GM18519 (cell line): ENCODE results near the gene FAAP100.

ENCODE experiments used
- ATAC-seq: cut with Tn5 transposase; IDR thresholded peaks from one replicate; pipeline ENCODE4 v1.9.1; 2021; ENCODE audit warnings: mild to moderate bottlenecking, moderate library complexity; ENCODE audit not compliant: unreplicated experiment, low FRiP score

Gene FAAP100

DNA sequence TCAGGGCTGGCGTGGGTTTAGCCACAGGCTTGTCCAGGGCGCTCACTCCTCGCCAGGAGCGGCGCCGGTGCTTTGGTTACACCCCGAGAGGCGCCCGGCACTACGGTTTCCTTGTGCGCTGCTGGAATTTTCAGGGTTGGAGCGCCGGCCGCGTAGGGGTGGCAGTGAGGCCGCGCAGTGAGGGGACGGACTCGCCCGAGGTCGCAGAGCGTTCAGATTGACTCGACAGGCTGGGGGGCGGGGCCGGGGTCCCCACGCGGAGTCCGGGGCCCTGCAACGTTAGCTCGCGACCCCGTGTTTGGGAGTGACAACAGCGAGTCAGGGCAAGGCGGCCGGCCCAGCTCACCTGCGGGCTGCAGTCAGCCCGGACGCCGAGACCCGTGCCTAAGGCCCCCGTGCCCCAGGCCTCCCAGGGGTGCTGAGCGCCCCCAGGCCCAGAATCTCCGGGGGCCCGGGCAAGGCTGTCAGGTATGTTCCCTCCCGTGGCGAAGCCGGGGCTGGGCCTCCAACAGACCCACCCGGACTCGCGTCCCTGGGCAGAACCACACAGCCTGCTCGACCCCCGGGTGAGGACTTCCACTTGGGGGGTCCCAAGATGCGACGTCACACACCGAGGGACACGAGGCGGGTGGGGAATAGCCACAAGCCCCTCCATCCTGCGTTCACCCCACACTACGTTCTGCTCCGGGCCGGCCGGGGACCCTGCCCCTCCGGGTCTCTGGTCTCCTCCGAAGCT, 38.2 kb downstream of the FAAP100 start:
- no peak for ATAC-seq

DNA sequence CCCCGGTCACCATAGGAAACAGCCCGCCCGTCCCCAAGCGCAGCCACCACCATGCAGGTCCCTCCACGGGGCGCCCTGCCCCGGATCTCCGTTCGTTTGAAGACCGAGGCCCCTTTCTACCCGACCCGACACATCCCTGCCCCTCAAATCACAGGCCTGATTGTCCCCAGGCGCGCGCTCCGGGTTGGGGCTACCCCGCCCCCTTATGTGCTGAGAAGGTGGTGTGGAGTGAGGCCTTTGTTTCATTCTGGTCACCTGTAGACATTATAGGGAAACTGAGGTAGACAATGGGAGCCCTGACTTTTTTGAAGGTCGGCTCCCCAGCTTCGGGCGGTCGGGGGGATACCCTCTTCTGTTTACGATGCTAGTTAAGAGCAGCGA, 38.8 kb downstream of the FAAP100 start:
- no peak for ATAC-seq

DNA sequence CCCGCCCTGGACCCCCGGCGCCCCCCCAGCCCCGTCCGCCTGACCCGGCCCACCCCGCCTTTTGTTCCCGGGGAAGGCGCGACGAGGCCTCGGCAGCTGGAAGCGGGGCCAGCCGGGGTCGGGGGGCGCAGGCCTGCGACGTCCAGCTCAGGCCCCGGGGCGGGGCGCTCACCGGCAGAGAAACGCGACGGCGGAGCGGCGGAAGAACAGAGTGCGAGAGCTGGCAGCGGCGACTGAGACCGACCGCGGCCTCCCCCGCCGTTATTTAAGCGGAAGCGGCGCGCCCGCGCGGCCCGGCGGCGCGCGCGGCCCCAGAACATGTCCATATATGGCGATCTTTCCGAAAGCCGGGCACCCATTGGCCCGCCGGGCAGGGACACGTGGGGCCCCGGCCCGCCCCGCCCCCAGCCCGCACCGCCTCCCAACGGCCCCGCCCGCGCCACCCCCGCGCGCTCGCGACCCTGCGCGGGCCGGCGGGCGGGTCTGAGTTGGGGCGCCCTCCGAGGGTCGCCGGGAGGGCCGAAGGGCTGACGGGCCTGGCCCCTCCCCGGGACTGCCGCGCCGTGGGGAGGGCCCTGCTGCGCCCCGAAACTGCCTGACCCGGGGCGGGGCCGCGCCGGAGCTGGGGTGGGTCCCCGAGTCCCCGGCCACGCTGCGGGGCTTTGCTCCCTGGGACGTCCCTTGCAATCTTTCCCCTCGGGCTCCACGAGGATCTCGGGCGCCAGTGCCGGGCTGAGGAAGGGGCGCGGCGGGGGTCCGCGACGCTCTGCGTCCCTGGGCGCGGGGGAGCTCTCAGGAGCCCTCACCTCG, 39.4 kb downstream of the FAAP100 start, which contains the start of gene ACTG1:
Gene ACTG1, minus strand, starts transcription at position 238 of the 810 bp plus-strand sequence. CDS start 445 bp downstream, outside the sequence.
- peak; percentile 39 for ATAC-seq

DNA sequence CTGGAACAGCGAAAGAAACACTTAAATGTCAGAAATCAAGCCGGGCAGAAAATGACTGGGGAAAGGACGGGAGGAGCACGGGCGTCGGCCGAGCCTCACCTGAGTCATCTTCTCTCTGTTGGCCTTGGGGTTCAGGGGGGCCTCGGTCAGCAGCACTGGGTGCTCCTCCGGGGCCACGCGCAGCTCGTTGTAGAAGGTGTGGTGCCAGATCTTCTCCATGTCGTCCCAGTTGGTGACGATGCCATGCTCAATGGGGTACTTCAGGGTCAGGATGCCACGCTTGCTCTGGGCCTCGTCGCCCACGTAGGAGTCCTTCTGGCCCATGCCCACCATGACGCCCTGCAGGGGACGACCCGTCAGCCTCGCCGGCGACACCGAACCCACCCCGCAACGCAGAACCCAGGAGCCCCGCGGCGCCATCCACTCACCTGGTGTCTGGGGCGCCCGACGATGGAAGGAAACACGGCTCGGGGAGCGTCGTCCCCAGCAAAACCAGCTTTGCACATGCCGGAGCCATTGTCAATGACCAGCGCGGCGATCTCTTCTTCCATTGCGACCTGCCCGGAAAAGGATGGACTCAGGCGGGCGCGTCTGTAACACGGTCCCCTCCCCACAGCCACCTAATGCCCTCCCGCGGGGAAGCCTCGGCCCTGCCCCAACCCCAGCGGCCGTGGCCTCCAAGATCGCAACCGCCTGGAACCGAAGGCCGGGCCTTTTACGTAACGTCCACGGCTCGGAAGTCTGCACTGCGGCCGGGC, 40.2 kb downstream of the FAAP100 start:
- no peak for ATAC-seq

DNA sequence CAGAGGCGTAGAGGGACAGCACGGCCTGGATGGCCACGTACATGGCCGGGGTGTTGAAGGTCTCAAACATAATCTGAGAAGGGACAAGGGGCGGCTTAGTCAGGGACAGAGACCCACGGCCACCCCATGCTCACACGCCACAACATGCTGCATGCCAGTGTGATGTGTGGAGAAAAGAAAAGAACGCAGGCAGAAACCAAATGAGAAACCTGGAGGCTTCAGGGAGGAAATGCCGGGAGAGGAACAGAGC, 40.7 kb downstream of the FAAP100 start:
- no peak for ATAC-seq

DNA sequence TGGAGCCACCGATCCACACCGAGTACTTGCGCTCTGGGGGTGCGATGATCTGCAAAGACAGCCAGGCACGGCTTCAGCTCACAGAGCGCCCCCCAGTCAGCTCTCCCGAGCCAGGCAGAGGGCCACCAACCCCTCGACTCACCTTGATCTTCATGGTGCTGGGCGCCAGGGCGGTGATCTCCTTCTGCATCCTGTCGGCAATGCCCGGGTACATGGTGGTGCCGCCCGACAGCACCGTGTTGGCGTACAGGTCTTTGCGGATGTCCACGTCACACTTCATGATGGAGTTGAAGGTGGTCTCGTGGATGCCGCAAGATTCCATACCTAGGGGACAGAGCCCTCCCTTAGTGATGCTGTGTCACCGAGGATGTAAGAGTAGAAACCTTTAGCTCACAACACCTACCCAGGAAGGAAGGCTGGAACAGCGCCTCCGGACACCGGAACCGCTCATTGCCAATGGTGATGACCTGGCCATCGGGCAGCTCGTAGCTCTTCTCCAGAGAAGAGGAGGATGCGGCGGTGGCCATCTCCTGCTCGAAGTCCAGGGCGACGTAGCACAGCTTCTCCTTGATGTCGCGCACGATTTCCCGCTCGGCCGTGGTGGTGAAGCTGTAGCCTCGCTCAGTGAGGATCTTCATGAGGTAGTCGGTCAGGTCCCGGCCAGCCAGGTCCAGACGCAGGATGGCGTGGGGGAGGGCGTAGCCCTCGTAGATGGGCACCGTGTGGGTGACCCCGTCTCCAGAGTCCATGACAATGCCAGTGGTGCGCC, 41.2 kb downstream of the FAAP100 start:
- ATAC-seq = no peak

DNA sequence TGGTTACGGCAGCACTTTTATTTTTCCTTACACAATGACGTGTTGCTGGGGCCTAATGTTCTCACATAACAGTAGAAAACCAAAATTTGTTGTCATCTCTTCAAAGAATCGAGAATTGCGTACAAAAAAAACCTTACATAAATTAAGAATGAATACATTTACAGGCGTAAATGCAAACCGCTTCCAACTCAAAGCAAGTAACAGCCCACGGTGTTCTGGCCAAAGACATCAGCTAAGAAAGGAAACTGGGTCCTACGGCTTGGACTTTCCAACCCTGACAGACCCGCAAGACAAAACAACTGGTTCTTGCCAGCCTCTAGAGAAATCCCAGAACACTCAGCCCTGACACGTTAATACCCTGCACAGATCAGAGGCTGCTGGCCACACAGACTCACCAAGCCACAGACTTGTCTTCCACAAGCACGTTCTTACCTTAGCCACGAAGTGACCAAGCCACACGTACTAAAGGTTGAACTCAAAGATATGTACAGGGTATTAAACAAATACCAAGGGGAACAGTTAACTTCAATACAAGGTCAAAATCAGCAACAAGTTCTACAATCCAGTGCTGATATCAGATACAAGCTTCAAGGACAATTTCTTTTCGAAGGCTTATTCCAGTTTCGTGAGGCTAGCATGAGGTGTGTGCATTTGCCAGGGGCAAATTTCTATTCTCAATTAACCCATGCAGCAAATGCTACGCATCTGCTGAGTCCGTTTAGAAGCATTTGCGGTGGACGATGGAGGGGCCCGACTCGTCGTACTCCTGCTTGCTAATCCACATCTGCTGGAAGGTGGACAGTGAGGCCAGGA, 42.0 kb downstream of the FAAP100 start:
- ATAC-seq = no peak

DNA sequence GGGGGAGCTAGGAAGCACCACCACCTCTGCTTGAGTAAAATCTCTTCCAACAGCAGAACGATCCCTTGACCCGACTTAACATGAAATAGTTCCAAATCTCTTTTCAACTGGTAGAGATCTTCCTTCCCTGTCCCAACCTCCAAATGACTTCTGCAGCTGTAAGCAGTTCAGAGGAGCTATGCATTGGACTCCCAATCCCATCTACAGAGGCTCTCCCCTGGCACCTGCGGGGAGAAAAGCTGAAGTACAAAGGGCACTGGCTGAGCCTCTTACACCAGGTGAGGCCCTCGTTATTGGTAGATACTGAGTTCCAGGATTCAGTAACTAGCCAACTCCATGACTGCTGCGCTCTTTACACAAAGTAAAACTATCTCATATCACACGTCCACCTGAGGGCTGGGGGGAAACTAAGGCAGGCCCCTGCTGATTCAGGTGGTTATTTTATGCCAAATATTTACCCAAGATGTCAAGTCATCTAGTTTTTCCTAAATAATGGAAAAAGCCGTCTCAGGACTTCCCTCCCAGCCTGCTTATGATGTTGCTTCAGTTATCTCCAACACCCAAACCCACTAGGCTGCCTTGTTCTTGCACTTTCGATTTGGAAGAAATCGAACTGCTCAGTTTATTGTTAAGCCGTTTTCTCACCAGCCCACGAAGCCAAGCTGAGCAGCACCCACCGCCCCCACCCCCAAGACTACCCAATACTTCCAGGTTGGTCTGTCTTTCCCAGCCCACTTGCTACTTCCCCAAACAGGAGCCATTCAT, 42.8 kb downstream of the FAAP100 start:
- ATAC-seq = no peak

DNA sequence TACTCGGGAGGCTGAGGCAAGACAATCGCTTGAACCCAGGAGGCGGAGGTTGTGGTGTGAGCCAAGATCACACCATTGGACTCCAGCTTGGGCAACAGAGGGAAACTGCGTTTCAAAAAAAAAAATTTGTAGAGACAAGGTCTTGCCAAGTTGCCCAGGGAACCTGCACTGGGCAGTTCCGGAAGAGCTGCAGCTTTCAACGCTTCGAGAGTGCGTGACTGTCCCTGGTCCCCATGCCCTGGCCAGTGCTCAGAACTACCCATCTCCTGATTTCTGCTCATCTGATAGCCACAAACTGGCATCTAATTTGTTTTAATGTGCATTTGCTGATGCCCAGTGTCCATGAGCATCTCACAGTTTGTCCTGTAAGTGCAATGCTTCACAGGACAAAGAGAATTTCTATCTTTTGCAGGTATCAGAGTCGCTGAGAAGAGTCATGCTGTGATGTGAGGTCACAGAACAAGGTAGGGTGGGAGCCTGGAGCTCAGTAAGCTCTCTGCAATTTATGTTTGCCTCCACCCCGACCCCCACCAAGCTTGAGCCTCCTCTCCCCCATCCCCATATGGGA, 43.4 kb downstream of the FAAP100 start:
- ATAC-seq = no peak

DNA sequence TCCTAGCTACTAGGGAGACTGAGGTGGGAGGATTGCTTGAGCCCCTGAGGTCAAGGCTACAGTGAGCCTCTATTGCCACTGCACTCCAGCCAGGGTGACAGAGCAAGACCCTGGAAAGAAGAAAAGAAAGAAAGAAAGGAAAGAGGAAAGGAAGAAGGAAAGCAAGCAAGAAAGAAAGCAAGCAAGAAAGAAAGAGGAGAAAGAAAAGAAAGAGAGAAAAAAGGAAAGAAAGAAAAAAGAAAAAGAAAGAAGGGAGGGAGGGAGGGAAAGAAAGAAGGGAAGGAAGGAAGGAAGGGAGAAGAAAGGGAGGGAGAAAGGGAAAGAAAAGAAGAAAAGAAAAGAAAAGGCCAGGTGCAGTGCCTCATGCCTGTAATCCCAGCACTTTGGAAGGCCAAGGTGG, 48.5 kb downstream of the FAAP100 start:
- ATAC-seq = no peak

DNA sequence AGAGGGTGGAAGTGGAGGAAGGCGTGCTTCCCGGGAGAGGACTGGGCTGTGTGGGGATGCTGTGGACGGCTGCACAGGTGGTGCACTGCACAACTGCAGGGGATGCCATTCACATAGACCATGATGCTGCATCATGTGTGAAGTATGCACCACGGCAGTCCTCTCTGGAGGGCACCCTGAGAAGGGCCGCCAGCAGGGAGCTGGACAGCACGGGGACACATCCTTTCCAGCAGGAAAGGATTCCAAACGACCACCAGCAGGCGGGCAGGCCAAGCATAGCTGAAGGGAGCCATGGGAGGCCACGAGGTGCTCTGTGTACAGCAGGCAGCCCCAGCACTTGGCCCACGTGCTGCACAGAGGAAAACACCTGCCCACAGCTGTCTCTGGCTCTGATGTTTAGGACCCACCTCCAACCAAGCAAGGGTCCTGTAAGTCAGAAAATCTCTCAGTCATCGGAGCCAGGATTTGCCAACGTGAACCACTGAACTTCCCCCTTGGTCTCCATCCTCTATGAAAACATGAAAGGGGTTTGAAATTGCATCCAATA, 49.6 kb downstream of the FAAP100 start:
- ATAC-seq = no peak

DNA sequence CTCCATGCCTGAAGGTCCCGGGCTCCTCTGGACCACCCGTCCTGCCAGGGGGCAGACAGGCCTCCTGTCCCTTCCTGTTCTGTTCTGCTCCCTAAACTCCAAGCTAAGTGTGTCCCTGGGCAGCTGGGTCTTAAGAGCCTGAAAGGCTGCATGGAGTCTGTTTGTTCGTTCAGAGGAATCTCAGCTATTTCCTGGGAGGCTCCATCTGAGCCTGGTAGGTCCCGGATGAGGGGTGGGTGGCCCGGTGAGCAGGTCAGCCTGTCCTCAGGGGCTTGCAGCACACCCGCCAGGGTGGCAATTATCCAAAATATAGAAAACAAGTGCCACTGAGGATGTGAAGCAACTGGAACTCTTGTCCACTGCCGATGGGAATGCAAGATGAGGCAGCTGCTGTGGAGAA, 52.1 kb downstream of the FAAP100 start:
- ATAC-seq = no peak

DNA sequence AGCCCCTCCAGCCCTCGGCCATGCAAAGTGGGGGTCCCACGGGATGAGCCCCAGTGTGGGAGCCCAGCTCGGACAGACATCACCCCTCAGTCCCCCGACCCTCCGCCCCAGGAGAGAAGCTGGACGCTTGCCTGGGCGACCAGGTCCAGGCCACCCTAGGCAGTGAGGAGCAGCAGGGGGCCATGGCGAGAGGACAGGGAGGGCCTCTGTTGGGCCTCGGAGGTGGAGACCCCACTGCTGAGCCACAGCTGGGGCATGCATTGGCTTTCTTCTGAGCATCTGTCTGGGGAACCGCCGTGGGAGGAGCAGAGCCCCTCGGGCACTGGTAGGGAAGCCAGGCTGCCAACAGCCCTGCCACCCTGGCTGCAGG, 52.6 kb downstream of the FAAP100 start:
- ATAC-seq = no peak

DNA sequence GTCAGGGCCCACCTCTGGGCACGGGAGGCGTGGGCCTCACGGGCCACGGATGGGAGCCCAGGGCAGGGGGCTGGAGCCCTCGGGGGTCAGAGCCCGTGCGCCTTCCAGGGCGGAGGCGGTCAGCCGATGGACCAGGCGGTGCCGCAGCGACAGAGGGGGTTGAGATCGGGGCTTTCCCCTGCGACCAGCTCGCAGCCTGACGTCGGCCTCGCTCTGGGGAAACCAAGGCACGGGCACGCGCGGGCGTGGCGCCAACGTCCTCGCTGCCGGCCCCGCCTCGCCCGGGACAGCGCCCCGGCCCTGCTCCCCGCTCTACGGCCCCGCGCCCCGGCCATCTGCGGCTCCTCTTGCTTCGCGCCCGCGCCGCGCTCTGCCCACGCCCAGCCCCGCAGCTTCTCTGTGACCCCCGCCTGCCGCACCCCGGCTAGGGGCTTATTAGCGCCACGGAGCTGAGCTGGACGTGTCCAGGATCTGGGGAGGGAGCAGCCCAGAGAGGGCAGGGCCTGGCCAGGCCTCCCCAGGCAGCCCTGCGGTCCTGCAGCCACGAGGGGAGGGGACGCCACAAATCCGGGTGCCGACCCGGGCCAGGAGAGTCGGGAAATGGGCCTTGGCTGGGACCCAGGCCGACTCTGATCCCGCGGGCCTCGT, 53.1 kb downstream of the FAAP100 start:
- ATAC-seq = no peak

DNA sequence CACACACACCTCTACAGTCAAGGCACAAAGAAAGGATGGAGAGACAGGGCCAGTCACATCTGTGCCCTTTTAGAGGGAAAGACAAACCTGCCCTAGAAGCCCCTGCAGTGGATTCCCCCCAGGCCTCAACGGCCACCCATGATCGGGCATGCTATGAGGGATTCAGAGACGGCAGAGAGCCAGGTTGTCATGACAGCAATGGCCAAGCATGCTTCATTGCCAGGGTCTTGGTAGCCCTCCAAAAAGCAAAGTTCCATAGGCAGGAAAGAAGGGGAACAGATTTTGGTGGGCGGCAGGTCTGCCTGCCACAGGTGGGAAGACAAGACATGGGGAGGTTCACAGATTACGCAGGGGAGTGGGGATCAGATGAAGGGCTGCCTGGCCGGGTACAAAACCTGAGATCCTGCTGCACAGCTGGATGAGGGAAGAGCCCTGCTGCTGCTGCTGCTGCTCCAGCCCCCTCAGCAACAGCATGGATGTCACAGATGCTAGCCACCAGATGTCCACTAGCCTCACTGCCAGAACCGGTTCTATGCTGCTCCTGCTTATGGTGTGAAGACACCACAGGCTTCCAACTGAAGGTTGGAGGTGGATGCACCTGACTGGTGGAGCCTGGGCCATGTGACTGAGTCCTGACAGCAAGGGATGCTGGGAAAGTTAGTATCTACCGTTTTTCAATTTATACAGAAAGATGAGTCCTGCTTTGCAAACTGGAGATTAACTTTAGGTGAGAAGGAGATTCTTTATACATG, 57.4 kb downstream of the FAAP100 start:
- no peak for ATAC-seq

DNA sequence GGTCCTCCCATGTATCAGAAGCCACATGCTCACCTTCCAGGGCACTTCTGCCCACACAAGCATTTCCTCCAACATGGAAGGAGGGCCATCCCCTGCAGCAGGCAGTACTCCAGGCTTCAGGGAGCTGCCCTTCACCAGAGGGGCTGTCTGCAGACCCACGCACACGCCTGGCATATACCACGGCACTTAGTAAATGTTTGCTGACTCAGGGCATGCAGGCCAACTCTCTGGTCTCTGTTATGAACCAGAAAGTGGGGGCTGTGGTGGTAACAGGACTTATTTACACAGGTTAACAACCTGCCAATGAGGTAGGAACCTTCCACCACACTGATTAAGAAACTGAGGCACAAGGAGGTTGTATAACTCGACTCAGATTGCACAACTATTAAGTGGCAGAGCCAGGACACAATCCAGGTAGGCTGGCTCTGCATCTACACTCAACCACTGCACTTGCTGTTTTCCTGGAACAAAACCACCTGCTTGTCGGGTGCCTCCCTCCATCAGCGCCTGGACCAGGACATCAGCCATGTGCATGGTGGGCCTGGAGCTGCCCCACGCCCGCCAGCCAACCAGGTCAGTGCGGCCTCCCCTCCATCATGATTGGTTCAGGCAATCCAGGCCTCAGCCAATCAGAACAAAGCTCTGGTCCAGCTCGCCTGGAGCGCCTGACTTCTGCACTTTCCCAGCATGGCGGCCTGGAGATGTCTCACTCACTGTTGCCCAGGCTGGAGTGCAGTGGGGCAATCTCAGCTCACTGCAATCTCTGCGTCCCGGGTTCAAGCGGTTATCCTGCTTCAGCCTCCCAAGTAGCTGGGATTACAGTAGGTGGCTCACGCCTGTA, 58.7 kb downstream of the FAAP100 start:
- ATAC-seq = no peak

DNA sequence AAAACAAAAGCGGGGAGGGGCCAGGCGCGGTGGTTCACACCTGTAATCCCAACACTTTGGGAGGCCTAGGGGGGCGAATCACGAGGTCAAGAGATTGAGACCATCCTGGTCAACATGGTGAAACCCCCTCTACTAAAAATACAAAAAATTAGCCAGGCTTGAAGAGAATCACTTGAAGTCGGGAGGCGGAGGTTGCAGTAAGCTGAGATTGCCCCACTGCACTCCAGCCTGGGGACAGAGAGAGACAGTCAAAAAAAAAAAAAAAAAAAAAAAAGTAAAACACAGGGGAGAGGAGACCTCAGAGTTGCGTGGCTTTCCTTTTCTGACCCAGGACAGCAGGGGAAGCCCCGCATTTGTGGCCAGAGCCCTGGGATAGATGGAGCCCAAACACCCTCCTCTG, 59.4 kb downstream of the FAAP100 start:
- ATAC-seq = no peak
